K562 (cell line): ENCODE results near the gene SCN5A. TPM values are rescaled to one million over a fixed set of nuclear protein-coding genes. Genes with fewer than 3 reads are reported as not detected.

Source experiments
- ATAC-seq: fragments of 200-7000 bp; cut with Tn5 transposase; 3 replicates; pipeline ENCODE4 v1.9.1; 2020; ENCODE audit warnings: moderate library complexity
- BruUV-seq: library from RNA; stranded (reverse); fragments of 400-500 nt; replicated peaks from 2 replicates; lab custom pipeline; 2021; lab: Mats Ljungman, UMichigan
- CTCF ChIA-PET: fragments of 300-600 bp; formaldehyde crosslinking; extraction: SDS; loops from one replicate; lab custom pipeline; 2021; ENCODE audit warnings: low intra/inter-chr PET ratio; lab: Yijun Ruan, JAX
- POLR2A ChIA-PET: fragments of 300-600, 350-650 bp; sonication (Branson Sonifier 250); formaldehyde crosslinking; extraction: SDS; loops from one replicate; lab custom pipeline; 2021; ENCODE audit warnings: antibody characterized with exemption, inconsistent platforms; lab: Yijun Ruan, JAX
- DNase-seq, 4 experiments: peaks; one replicate each; pipeline versions ENCODE4 v3.0.0 to v3.0.0-alpha.2; 2011 to 2018; ENCODE audit warnings: low spot score in 3 of 4, mixed read lengths in 3 of 4; ENCODE audit errors: extremely low read depth in 1 of 4
- FAIRE-seq: peaks from 2 replicates; lab custom pipeline; 2011; peaks lifted over from hg19 to GRCh38; lab: Jason Lieb, UNC
- H2AFZ ChIP-seq: 2 replicates; pipeline ENCODE4 v1.6.0; 2011; ENCODE audit warnings: low read depth, low read length, control low read depth, inconsistent platforms
- H3K27ac ChIP-seq: fragments of 200-600 bp; 3 replicates; pipeline ENCODE4 v1.8.0; 2011; ENCODE audit warnings: low read depth, mild to moderate bottlenecking, control low read depth, inconsistent platforms, low read length, moderate library complexity, mixed read lengths; ENCODE audit errors: extremely low read depth
- H3K27me3 ChIP-seq, 2 experiments: fragments of 300-600 bp in 1 of 2; 2 replicates in 1 of 2; 3 replicates in 1 of 2; pipeline versions ENCODE4 v1.6.0 to v1.8.0; 2011; ENCODE audit warnings: inconsistent platforms in 2 of 2, low read length in 2 of 2, mild to moderate bottlenecking in 1 of 2, mixed read lengths in 1 of 2, moderate library complexity in 1 of 2; ENCODE audit not compliant: control insufficient read depth in 2 of 2, insufficient read depth in 2 of 2
- H3K36me3 ChIP-seq: fragments of 300-600 bp; 3 replicates; pipeline ENCODE4 v1.8.0; 2011; ENCODE audit warnings: mild to moderate bottlenecking, low read length, inconsistent platforms; ENCODE audit not compliant: control insufficient read depth, insufficient read depth
- H3K4me1 ChIP-seq, 2 experiments: fragments of 200-600 bp in 1 of 2; replicated peaks in 1 of 2; 2 replicates in 1 of 2; 3 replicates in 1 of 2; pipeline versions ENCODE4 v1.5.1 to v1.8.0; 2011; ENCODE audit warnings: inconsistent platforms in 2 of 2, low read length in 2 of 2, mild to moderate bottlenecking in 1 of 2, mixed read lengths in 1 of 2, moderate library complexity in 1 of 2; ENCODE audit not compliant: control insufficient read depth in 2 of 2, insufficient read depth in 2 of 2
- H3K4me2 ChIP-seq: 2 replicates; pipeline ENCODE4 v1.6.1; 2011; ENCODE audit warnings: low read length, control low read depth, inconsistent platforms, mixed read lengths; ENCODE audit not compliant: insufficient read depth
- H3K4me3 ChIP-seq: fragments of 200-600 bp; sonication (generic), shearing (Covaris generic); 2 replicates; pipeline ENCODE4 v1.5.1; 2016; ENCODE audit warnings: control low read depth, inconsistent platforms
- H3K79me2 ChIP-seq: fragments of 200-600 bp; 3 replicates; pipeline ENCODE4 v1.8.0; 2011; ENCODE audit warnings: low read length, inconsistent platforms; ENCODE audit not compliant: control insufficient read depth, insufficient read depth
- H3K9ac ChIP-seq, 2 experiments: 2 replicates each; pipeline versions ENCODE4 v1.6.0 to v1.6.1; 2011; ENCODE audit warnings: low read depth in 2 of 2, low read length in 2 of 2, control low read depth in 1 of 2, inconsistent platforms in 1 of 2, mild to moderate bottlenecking in 1 of 2, mixed read lengths in 1 of 2; ENCODE audit not compliant: insufficient read depth in 1 of 2
- H3K9me1 ChIP-seq: one replicate; pipeline ENCODE4 v1.6.0; 2011; ENCODE audit warnings: inconsistent platforms, mild to moderate bottlenecking, low read length, moderate library complexity; ENCODE audit not compliant: control insufficient read depth, insufficient read depth
- H3K9me3 ChIP-seq: replicated peaks from 2 replicates; pipeline ENCODE4 v1.5.1; 2011; ENCODE audit warnings: low read depth, low read length, inconsistent platforms; ENCODE audit not compliant: control insufficient read depth, insufficient read depth
- H4K20me1 ChIP-seq: replicated peaks from 2 replicates; pipeline ENCODE4 v1.6.1; 2011; ENCODE audit warnings: low read length, inconsistent platforms, mixed read lengths; ENCODE audit not compliant: control insufficient read depth, insufficient read depth
- CTBP1 ChIP-seq: fragments of 450-650 bp; IDR thresholded peaks from 2 replicates; pipeline ENCODE4 v1.6.1; 2016; ENCODE audit warnings: borderline replicate concordance
- GABPB1 ChIP-seq: sonication (generic); formaldehyde crosslinking; IDR thresholded peaks from 2 replicates; pipeline ENCODE4 v1.8.0; 2022; ENCODE audit warnings: mild to moderate bottlenecking, missing genetic modification reagents
- HDAC1 ChIP-seq, 2 experiments: fragments of 450-650 bp; IDR thresholded peaks; 2 replicates each; pipeline ENCODE4 v1.6.1; 2016 to 2017; ENCODE audit warnings: inconsistent platforms in 1 of 2, mild to moderate bottlenecking in 1 of 2, moderate library complexity in 1 of 2
- ILF3 ChIP-seq: fragments of 450-650 bp; IDR thresholded peaks from 2 replicates; pipeline ENCODE4 v1.6.1; 2018; ENCODE audit warnings: antibody characterized with exemption, mild to moderate bottlenecking, moderate library complexity, borderline replicate concordance
- JUND ChIP-seq, 2 experiments: IDR thresholded peaks; 2 replicates in 1 of 2; 3 replicates in 1 of 2; pipeline ENCODE4 v1.6.1; 2011; ENCODE audit warnings: borderline replicate concordance in 2 of 2, low read depth in 2 of 2, low read length in 2 of 2, improper control_type of control experiment in 1 of 2, missing biosample characterization in 1 of 2, missing genetic modification characterization in 1 of 2, missing genetic modification reagents in 1 of 2
- KDM5B ChIP-seq: fragments of 200-600 bp; sonication (generic); IDR thresholded peaks from 2 replicates; pipeline ENCODE4 v1.6.1; 2012; ENCODE audit warnings: low read depth, mild to moderate bottlenecking, moderate library complexity, low read length, control low read depth, inconsistent platforms; ENCODE audit not compliant: insufficient replicate concordance
- MEIS2 ChIP-seq: fragments of 450-650 bp; IDR thresholded peaks from 2 replicates; pipeline ENCODE4 v1.6.1; 2014; ENCODE audit warnings: mild to moderate bottlenecking; ENCODE audit not compliant: partially characterized antibody
- MTA1 ChIP-seq: fragments of 450-650 bp; IDR thresholded peaks from 2 replicates; pipeline ENCODE4 v1.6.1; 2017; ENCODE audit warnings: borderline replicate concordance
- SRSF7 ChIP-seq: fragments of 200-400 bp; formaldehyde crosslinking; optimal IDR thresholded peaks from 2 replicates; pipeline ENCODE3; 2017; ENCODE audit warnings: mild to moderate bottlenecking, low read depth, low read length
- TAF15 ChIP-seq: fragments of 200-400 bp; formaldehyde crosslinking; IDR thresholded peaks from 2 replicates; pipeline ENCODE4 v1.6.1; 2017; ENCODE audit warnings: mild to moderate bottlenecking, low read depth, low read length, moderate library complexity
- TEAD2 ChIP-seq: fragments of 450-650 bp; IDR thresholded peaks from 2 replicates; pipeline ENCODE4 v1.6.1; 2016; ENCODE audit warnings: missing genetic modification characterization, control low read depth, missing compliant biosample characterization
- ZNF197 ChIP-seq: fragments of 200-800 bp; sonication (Bioruptor generic); IDR thresholded peaks from 2 replicates; pipeline ENCODE4 v1.6.1; 2016; ENCODE audit warnings: low read depth, missing genetic modification characterization, missing compliant biosample characterization
- ZNF699 ChIP-seq: fragments of 250-450 bp; sonication (Bioruptor Pico); IDR thresholded peaks from 2 replicates; pipeline ENCODE4 v1.8.0; 2021; ENCODE audit warnings: mild to moderate bottlenecking, moderate library complexity; ENCODE audit not compliant: insufficient replicate concordance
- WGBS: fragments of 100-300 bp; shearing (Covaris generic); methylation state at CpG from one replicate; pipeline ENCODE4 v1.1.6; 2016; ENCODE audit warnings: low coverage, mixed read lengths; ENCODE audit not compliant: insufficient coverage; ENCODE audit errors: missing lambda C conversion rate; 5-methylcytosine and 5-hydroxymethylcytosine counted together
- in situ Hi-C: fragments of 300-500 bp; cut with MboI; formaldehyde crosslinking; loops from 4 replicates; pipeline ENCODE4 v1.15.0; 2018; ENCODE audit warnings: inconsistent platforms, mixed read lengths
- intact Hi-C: fragments of 100-400 bp; cut with micrococcal nuclease; formaldehyde crosslinking; loops from 2 replicates; pipeline ENCODE4 v1.14.2; 2022
- polyA plus RNA-seq, 8 experiments: library from polyadenylated mRNA; depleted of rRNA in 4 of 8; stranded (reverse) in 5 of 8; unstranded in 3 of 8; fragments of >200 nt; fragmentation: Nextera tagmentation in 2 of 8; fragmentation: Illumina TruSeq in 1 of 8; extraction: Ambion mirVana in 2 of 8; extraction: Trizol in 1 of 8; gene quantifications; 2 replicates each; pipeline versions ENCODE4 v1.2.1 to v1.2.3, GENCODE V29; 2011 to 2014; ENCODE audit warnings: inconsistent platforms in 1 of 8, missing spikeins in 1 of 8
- total RNA-seq, 7 experiments: library from RNA; depleted of rRNA in 6 of 7; stranded (reverse); fragments of >200 nt in 6 of 7; fragmentation: Illumina TruSeq in 2 of 7; extraction: Trizol in 2 of 7; gene quantifications; 2 replicates each; pipeline versions ENCODE4 v1.2.1 to v1.2.3, GENCODE V29; 2011 to 2021; ENCODE audit warnings: low replicate concordance in 1 of 7
- TF ChIP-seq, protein P1 (sequence below): sonication (generic); formaldehyde crosslinking; IDR thresholded peaks from 2 replicates; pipeline ENCODE4 v1.4.0; 2020; ENCODE audit warnings: mild to moderate bottlenecking, missing genetic modification reagents
- TF ChIP-seq, protein P2 (sequence below), 2 experiments: fragments of 450-650 bp in 1 of 2; sonication (generic) in 1 of 2; formaldehyde crosslinking; conservative IDR thresholded peaks; 2 replicates each; pipeline versions ENCODE4 v1.4.0 to v1.8.1; 2020 to 2022; ENCODE audit warnings: mild to moderate bottlenecking in 1 of 2, missing genetic modification reagents in 1 of 2
- TF ChIP-seq, protein P3 (sequence below): fragments of 450-650 bp; IDR thresholded peaks from 2 replicates; pipeline ENCODE4 v1.6.1; 2016; ENCODE audit warnings: missing biosample characterization, missing genetic modification characterization
- TF ChIP-seq, protein P4 (sequence below): fragments of 450-650 bp; IDR thresholded peaks from 2 replicates; pipeline ENCODE4 v1.6.1; 2018; ENCODE audit warnings: mild to moderate bottlenecking, low read depth; ENCODE audit not compliant: partially characterized antibody

SCN5A gene
- total and polyA plus RNA-seq, 9 of the 15 experiments (the other 6 are each of a cell fraction or from before 2014, with no cell fraction given) = 0.07 to 1.4 (median 0.21) TPM; not detected in 2

DNA sequence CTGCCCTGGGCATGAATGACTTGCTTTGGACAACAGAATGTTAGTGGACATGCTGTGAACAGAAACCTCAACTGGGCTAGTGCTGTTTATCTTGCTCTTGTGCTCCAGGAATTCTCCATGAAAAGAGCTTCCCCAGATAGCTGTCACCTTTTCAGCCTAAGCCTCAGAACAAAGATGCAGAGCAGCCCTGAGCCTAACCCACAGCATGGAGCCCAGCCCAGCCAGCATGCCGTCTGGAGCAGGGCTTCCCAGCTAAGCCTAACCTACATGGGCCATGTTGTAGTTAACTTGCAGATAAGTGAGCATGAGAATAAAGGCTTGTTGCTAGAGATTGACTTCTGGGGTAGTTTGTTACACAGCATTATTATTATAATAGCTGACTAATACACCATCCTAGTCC, 48.9 kb downstream of the SCN5A start:
- ChIA-PET POLR2A (no interaction called here), CTCF (no interaction called here)
- H3K27ac ChIP-seq = no peak overlapping the region
- H3K27me3 ChIP-seq = peaks cover 2 to 47% of the 10 kb centered on the region in 2 experiments; a peak in 3 of 5 replicates
- no TSS peak for BruUV-seq
- H3K4me1 ChIP-seq = no peaks in the 10 kb centered on the region
- in situ Hi-C loops (no loop called here), intact Hi-C loops (no loop called here)
- no peak overlapping the region for H3K9ac ChIP-seq
- H4K20me1 ChIP-seq = no peaks in the 10 kb centered on the region; the same call in 1 of the 2 replicates
- no peaks in the 10 kb centered on the region for H3K36me3 ChIP-seq
- no peak for DNase-seq
- H3K79me2 ChIP-seq = no peaks in the 10 kb centered on the region
- no peak overlapping the region for H3K4me3 ChIP-seq
- WGBS = 0% methylated on average over 1 of the region's 1 CpG
- no peaks in the 10 kb centered on the region for H3K9me1 ChIP-seq
- no peak overlapping the region for H2AFZ ChIP-seq
- no peak overlapping the region for H3K4me2 ChIP-seq
- H3K9me3 ChIP-seq = no peaks in the 10 kb centered on the region
- FAIRE-seq = no peak
- ATAC-seq = no peak
- TF ChIP-seq MEIS2 = no peak
- TF ChIP-seq, protein P1, sequence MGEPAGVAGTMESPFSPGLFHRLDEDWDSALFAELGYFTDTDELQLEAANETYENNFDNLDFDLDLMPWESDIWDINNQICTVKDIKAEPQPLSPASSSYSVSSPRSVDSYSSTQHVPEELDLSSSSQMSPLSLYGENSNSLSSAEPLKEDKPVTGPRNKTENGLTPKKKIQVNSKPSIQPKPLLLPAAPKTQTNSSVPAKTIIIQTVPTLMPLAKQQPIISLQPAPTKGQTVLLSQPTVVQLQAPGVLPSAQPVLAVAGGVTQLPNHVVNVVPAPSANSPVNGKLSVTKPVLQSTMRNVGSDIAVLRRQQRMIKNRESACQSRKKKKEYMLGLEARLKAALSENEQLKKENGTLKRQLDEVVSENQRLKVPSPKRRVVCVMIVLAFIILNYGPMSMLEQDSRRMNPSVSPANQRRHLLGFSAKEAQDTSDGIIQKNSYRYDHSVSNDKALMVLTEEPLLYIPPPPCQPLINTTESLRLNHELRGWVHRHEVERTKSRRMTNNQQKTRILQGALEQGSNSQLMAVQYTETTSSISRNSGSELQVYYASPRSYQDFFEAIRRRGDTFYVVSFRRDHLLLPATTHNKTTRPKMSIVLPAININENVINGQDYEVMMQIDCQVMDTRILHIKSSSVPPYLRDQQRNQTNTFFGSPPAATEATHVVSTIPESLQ (CRISPR knock-in tag) = no peak
- TF ChIP-seq KDM5B = no peak
- TF ChIP-seq GABPB1 (CRISPR knock-in tag) = no peak
- no peak for TF ChIP-seq SRSF7
- TF ChIP-seq MTA1 = no peak
- TF ChIP-seq, protein P2, sequence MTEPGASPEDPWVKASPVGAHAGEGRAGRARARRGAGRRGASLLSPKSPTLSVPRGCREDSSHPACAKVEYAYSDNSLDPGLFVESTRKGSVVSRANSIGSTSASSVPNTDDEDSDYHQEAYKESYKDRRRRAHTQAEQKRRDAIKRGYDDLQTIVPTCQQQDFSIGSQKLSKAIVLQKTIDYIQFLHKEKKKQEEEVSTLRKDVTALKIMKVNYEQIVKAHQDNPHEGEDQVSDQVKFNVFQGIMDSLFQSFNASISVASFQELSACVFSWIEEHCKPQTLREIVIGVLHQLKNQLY (CRISPR knock-in tag; conservative IDR thresholded peaks at IDR 0.05) = no peak
- no peak for TF ChIP-seq TAF15
- no peak for TF ChIP-seq TEAD2 (tag)
- no peak for TF ChIP-seq ZNF699 (CRISPR knock-in tag)
- TF ChIP-seq, protein P3, sequence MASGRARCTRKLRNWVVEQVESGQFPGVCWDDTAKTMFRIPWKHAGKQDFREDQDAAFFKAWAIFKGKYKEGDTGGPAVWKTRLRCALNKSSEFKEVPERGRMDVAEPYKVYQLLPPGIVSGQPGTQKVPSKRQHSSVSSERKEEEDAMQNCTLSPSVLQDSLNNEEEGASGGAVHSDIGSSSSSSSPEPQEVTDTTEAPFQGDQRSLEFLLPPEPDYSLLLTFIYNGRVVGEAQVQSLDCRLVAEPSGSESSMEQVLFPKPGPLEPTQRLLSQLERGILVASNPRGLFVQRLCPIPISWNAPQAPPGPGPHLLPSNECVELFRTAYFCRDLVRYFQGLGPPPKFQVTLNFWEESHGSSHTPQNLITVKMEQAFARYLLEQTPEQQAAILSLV = no peak
- TF ChIP-seq HDAC1 (IDR thresholded peaks at IDR 0.05) = no peak
- no peak for TF ChIP-seq JUND (IDR thresholded peaks at IDR 0.05; ENCODE audit: borderline replicate concordance, low read depth, low read length)
- TF ChIP-seq JUND (tag; IDR thresholded peaks at IDR 0.05; ENCODE audit: borderline replicate concordance, low read depth, low read length) = no peak
- TF ChIP-seq ILF3 = no peak
- no peak for TF ChIP-seq ZNF197 (CRISPR knock-in tag)
- TF ChIP-seq, protein P4, sequence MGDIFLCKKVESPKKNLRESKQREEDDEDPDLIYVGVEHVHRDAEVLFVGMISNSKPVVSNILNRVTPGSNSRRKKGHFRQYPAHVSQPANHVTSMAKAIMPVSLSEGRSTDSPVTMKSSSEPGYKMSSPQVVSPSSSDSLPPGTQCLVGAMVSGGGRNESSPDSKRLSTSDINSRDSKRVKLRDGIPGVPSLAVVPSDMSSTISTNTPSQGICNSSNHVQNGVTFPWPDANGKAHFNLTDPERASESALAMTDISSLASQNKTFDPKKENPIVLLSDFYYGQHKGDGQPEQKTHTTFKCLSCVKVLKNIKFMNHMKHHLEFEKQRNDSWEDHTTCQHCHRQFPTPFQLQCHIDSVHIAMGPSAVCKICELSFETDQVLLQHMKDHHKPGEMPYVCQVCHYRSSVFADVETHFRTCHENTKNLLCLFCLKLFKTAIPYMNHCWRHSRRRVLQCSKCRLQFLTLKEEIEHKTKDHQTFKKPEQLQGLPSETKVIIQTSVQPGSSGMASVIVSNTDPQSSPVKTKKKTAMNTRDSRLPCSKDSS = no peak
- TF ChIP-seq CTBP1 = no peak
